ENCODE results near the gene DIAPH3.

DNA sequence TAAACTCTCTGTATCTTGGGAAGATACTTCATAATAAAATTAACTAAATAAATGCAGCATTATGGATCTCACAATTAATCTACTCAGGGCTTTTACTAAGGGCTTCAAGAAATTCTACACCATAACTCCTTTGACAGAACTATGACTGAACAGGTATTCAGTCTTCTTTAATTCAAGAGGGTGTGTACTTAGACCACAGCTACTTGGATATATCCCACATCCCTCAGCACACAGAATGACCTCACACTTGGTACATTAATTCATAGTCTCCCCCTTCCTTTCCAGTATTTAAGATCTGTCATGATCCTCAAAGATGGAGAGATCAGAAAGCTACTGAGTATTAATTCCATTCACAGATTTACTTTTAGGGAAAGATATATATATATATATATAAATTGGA lies 11.6 kb downstream of the DIAPH3 start:
- TF ChIP-seq, protein P1, sequence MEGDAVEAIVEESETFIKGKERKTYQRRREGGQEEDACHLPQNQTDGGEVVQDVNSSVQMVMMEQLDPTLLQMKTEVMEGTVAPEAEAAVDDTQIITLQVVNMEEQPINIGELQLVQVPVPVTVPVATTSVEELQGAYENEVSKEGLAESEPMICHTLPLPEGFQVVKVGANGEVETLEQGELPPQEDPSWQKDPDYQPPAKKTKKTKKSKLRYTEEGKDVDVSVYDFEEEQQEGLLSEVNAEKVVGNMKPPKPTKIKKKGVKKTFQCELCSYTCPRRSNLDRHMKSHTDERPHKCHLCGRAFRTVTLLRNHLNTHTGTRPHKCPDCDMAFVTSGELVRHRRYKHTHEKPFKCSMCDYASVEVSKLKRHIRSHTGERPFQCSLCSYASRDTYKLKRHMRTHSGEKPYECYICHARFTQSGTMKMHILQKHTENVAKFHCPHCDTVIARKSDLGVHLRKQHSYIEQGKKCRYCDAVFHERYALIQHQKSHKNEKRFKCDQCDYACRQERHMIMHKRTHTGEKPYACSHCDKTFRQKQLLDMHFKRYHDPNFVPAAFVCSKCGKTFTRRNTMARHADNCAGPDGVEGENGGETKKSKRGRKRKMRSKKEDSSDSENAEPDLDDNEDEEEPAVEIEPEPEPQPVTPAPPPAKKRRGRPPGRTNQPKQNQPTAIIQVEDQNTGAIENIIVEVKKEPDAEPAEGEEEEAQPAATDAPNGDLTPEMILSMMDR (IDR thresholded peaks at IDR 0.05; ENCODE audit: low read depth, low read length, poor library complexity, severe bottlenecking) = no peak
- TF ChIP-seq EZH2phosphoT487 (IDR thresholded peaks at IDR 0.05; ENCODE audit: borderline replicate concordance, low read length) = no peak

Data from DOHH2 (cell line).